Suprapubic skin (tissue), 4 donors: Measurements from ENCODE around the gene CBARP. TPM values are rescaled to one million over a fixed set of nuclear protein-coding genes. Genes with fewer than 3 reads are reported as not detected.
"Not testable (repeated sequence)": the region's sequence is repeated elsewhere in the genome, so short reads cannot be mapped to it uniquely, and the experiment has no call there.

Experiments
- DNase-seq, 2 donors: peaks; one replicate each; pipeline ENCODE4 v3.0.0-alpha.2; 2019; ENCODE audit warnings: low spot score in 2 of 2
- H3K27ac ChIP-seq: fragments of 200-600 bp; sonication (generic); one replicate; pipeline ENCODE4 v1.5.1; 2019
- H3K27me3 ChIP-seq: fragments of 200-600 bp; sonication (generic); one replicate; pipeline ENCODE4 v1.5.1; 2019
- H3K36me3 ChIP-seq: fragments of 200-600 bp; sonication (generic); one replicate; pipeline ENCODE4 v1.5.1; 2019
- H3K4me1 ChIP-seq: fragments of 200-600 bp; sonication (generic); one replicate; pipeline ENCODE4 v1.5.1; 2019
- H3K4me3 ChIP-seq: fragments of 200-600 bp; sonication (generic); one replicate; pipeline ENCODE4 v1.5.1; 2019; ENCODE audit warnings: mild to moderate bottlenecking
- H3K9me3 ChIP-seq: fragments of 200-600 bp; sonication (generic); one replicate; pipeline ENCODE4 v1.5.1; 2019
- CTCF ChIP-seq, 2 donors: fragments of 200-600 bp in 1 of 2; fragments of 450-650 bp in 1 of 2; sonication (generic) in 1 of 2; IDR thresholded peaks; one replicate each; pipeline ENCODE4 v1.5.1; 2016 to 2019; ENCODE audit warnings: antibody characterized with exemption in 2 of 2, mild to moderate bottlenecking in 1 of 2, moderate library complexity in 1 of 2
- EP300 ChIP-seq: sonication (generic); formaldehyde crosslinking; IDR thresholded peaks from one replicate; pipeline ENCODE4 v1.6.1; 2017; ENCODE audit warnings: antibody characterized with exemption
- POLR2A ChIP-seq, 2 donors: fragments of 450-650 bp; IDR thresholded peaks; one replicate each; pipeline ENCODE4 v1.6.1; 2017; ENCODE audit warnings: antibody characterized with exemption in 2 of 2, mild to moderate bottlenecking in 2 of 2, moderate library complexity in 2 of 2
- POLR2AphosphoS5 ChIP-seq, 3 donors: sonication (generic); formaldehyde crosslinking; IDR thresholded peaks; one replicate each; pipeline ENCODE4 v1.6.1; 2017; ENCODE audit warnings: antibody characterized with exemption in 3 of 3
- WGBS: methylation state at CpG from one replicate; pipeline ENCODE4 v1.1.5; 2018; 5-methylcytosine and 5-hydroxymethylcytosine counted together
- total RNA-seq, 4 donors: library from RNA; depleted of rRNA; stranded (reverse); fragments of >200 nt; gene quantifications; one replicate each; pipeline ENCODE4 v1.1.0, GENCODE V29; 2016

Gene CBARP
- total RNA-seq, 4 donors from 2014 or later, result 2.9 to 8.6 (median 5.1) TPM

GRCh38 chr19:1214862-1215731, 22.7 kb downstream of the CBARP start:
- peak overlapping the region; percentile 29 for H3K4me3 ChIP-seq
- no peak for DNase-seq
- H3K36me3 ChIP-seq, result peaks cover 1% of the 10 kb centered on the region
- no peaks in the 10 kb centered on the region for H3K27me3 ChIP-seq
- H3K9me3 ChIP-seq, result no peaks in the 10 kb centered on the region
- peaks cover 74% of the 10 kb centered on the region for H3K4me1 ChIP-seq
- peak overlapping the region; percentile 88 for H3K27ac ChIP-seq
- no peak for TF ChIP-seq EP300
- 80% methylated on average over 16 of the region's 26 CpGs for WGBS

- DNase-seq, result no peak
- Histone ChIP-seq H3K4me3 (peak overlapping the region; percentile 29), H3K27me3 (no peaks in the 10 kb centered on the region), H3K27ac (peak overlapping the region; percentile 88), H3K9me3 (no peaks in the 10 kb centered on the region), H3K36me3 (no peaks in the 10 kb centered on the region), H3K4me1 (peaks cover 81% of the 10 kb centered on the region)
- TF ChIP-seq POLR2AphosphoS5 (IDR thresholded peaks at IDR 0.05) (no peak), EP300 (no peak)
- WGBS, result no CpG with 5 or more reads among the region's 21 CpGs
Measured at GRCh38 chr19:1214299-1214861, 23.4 kb downstream of the CBARP start.

- Histone ChIP-seq H3K36me3 (no peaks in the 10 kb centered on the region), H3K4me1 (peaks cover 89% of the 10 kb centered on the region), H3K27ac (peak overlapping the region; percentile 88), H3K27me3 (no peaks in the 10 kb centered on the region), H3K4me3 (peak overlapping the region; percentile 29), H3K9me3 (no peaks in the 10 kb centered on the region)
- TF ChIP-seq POLR2AphosphoS5 (IDR thresholded peaks at IDR 0.05) (no peak), POLR2A (IDR thresholded peaks at IDR 0.05) (no peak), CTCF (IDR thresholded peaks at IDR 0.05) (no peak), EP300 (no peak)
- peak in 1 of 2 donors; percentile 84 for DNase-seq
- 56% methylated on average over 31 of the region's 39 CpGs for WGBS
Measured at GRCh38 chr19:1213391-1214286, 24.2 kb downstream of the CBARP start.

- Histone ChIP-seq H3K9me3 (no peaks in the 10 kb centered on the region), H3K27me3 (no peaks in the 10 kb centered on the region), H3K4me3 (no peak overlapping the region), H3K4me1 (peaks cover 93% of the 10 kb centered on the region), H3K36me3 (no peaks in the 10 kb centered on the region), H3K27ac (peak overlapping the region; percentile 50)
- 74% methylated on average over 32 of the region's 33 CpGs for WGBS
- no peak for DNase-seq
- TF ChIP-seq CTCF (IDR thresholded peaks at IDR 0.05) (no peak), EP300 (no peak)
Measured at GRCh38 chr19:1211494-1212234, 26.1 kb downstream of the CBARP start.

- Histone ChIP-seq H3K27me3 (no peaks in the 10 kb centered on the region), H3K27ac (no peak overlapping the region), H3K9me3 (no peaks in the 10 kb centered on the region), H3K4me3 (no peak overlapping the region), H3K4me1 (peaks cover 84% of the 10 kb centered on the region), H3K36me3 (no peaks in the 10 kb centered on the region)
- WGBS, result 63% methylated on average over 11 of the region's 13 CpGs
- DNase-seq, result no peak
- TF ChIP-seq EP300, result no peak
Measured at GRCh38 chr19:1210227-1210538, 27.6 kb downstream of the CBARP start.

GRCh38 chr19:1208830-1209229, 29.0 kb downstream of the CBARP start:
- Histone ChIP-seq H3K4me1 (peaks cover 75% of the 10 kb centered on the region), H3K4me3 (peak overlapping the region; percentile 8)
- H3K36me3 ChIP-seq, H3K27ac ChIP-seq, H3K27me3 ChIP-seq, H3K9me3 ChIP-seq, DNase-seq: not testable (repeated sequence)
- 39% methylated on average over 10 of the region's 10 CpGs for WGBS
